Esophagus muscularis mucosa (tissue), 4 donors: Measurements from ENCODE around the gene ERN1. TPM values are rescaled to one million over a fixed set of nuclear protein-coding genes. Genes with fewer than 3 reads are reported as not detected.

ENCODE experiments used
- DNase-seq: peaks from one replicate; pipeline ENCODE4 v3.0.0-alpha.2; 2017; ENCODE audit errors: extremely low spot score
- H3K27ac ChIP-seq, 4 donors: fragments of 200-600 bp; sonication (generic); replicated peaks in 1 of 4; 1 replicate in 3 of 4; 2 replicates in 1 of 4; pipeline ENCODE4 v1.5.1; 2016 to 2019; ENCODE audit warnings: mild to moderate bottlenecking in 1 of 4
- H3K27me3 ChIP-seq, 4 donors: fragments of 200-600 bp; sonication (generic); one replicate each; pipeline versions ENCODE4 v1.5.1 to v1.6.0; 2016 to 2019
- H3K36me3 ChIP-seq, 4 donors: fragments of 200-600 bp; sonication (generic); one replicate each; pipeline ENCODE4 v1.5.1; 2016 to 2019
- H3K4me1 ChIP-seq, 4 donors: fragments of 200-600 bp; sonication (generic); one replicate each; pipeline ENCODE4 v1.5.1; 2016 to 2019
- H3K4me3 ChIP-seq, 4 donors: fragments of 200-600 bp; sonication (generic); 1 replicate in 2 of 4; 2 replicates in 2 of 4; pipeline ENCODE4 v1.5.1; 2016 to 2019; ENCODE audit warnings: mild to moderate bottlenecking in 4 of 4, moderate library complexity in 1 of 4
- H3K9me3 ChIP-seq, 4 donors: fragments of 200-600 bp; sonication (generic); 1 replicate in 3 of 4; 2 replicates in 1 of 4; pipeline ENCODE4 v1.5.1; 2016 to 2019
- CTCF ChIP-seq, 3 experiments: fragments of 200-600 bp in 2 of 3; fragments of 450-650 bp in 1 of 3; sonication (generic) in 2 of 3; IDR thresholded peaks; one replicate each; pipeline ENCODE4 v1.5.1; 2017 to 2019; ENCODE audit warnings: antibody characterized with exemption in 3 of 3, mild to moderate bottlenecking in 2 of 3, moderate library complexity in 1 of 3
- EP300 ChIP-seq: sonication (generic); formaldehyde crosslinking; IDR thresholded peaks from one replicate; pipeline ENCODE4 v1.6.1; 2017; ENCODE audit warnings: antibody characterized with exemption
- POLR2A ChIP-seq: fragments of 450-650 bp; IDR thresholded peaks from one replicate; pipeline ENCODE4 v1.6.1; 2017; ENCODE audit warnings: antibody characterized with exemption, moderate library complexity, mild to moderate bottlenecking, low read depth
- POLR2AphosphoS5 ChIP-seq, 2 donors: sonication (generic); formaldehyde crosslinking; IDR thresholded peaks; one replicate each; pipeline ENCODE4 v1.6.1; 2017; ENCODE audit warnings: antibody characterized with exemption in 2 of 2
- WGBS: methylation state at CpG from one replicate; pipeline ENCODE4 v1.1.5; 2018; 5-methylcytosine and 5-hydroxymethylcytosine counted together
- intact Hi-C: fragments of 100-400 bp; cut with DNase I; formaldehyde crosslinking; loops from one replicate; pipeline ENCODE4 v1.15.1; 2023
- total RNA-seq, 4 donors: library from RNA; depleted of rRNA; stranded (reverse); fragments of >200 nt; gene quantifications; one replicate each; pipeline versions ENCODE4 v1.1.0 to v1.2.1, GENCODE V29; 2016

Gene ERN1
- total RNA-seq, 4 donors from 2014 or later: 6.2 to 11.2 (median 9.3) TPM

GRCh38 chr17:64065161-64065560 lies 64.8 kb downstream of the ERN1 start:
- peaks cover 40 to 91% (median 67%) of the 10 kb centered on the region in 4 donors for H3K36me3 ChIP-seq
- intact Hi-C loops: loop anchor here (2.0 to 10.0 kb wide), 2 partner anchors 70 to 220 kb away; no protein-coding TSS in a partner anchor

DNA sequence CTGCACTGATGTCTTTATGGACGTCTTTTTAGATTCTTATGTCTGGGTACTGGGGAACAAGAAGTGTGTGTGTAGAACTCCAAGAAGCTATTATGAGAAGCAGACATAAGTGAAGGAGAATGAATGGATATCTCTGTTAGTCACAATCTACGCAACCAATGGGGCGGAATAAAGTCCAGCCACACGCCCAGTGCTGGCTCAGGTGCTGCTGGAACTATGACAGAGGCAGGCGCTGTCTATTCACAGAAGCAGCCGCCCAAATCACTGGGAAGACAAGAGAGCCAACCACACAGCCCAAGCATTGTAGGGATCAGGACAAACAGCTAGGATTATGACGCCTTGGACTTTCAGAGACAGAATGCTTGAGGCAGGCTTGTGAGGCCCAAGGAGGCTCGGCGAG lies 65.6 kb downstream of the ERN1 start:
- intact Hi-C loops: loop anchor here (2.0 to 10.0 kb wide), 2 partner anchors 70 to 220 kb away; no protein-coding TSS in a partner anchor
- no peak overlapping the region for H3K4me3 ChIP-seq
- WGBS: 87% methylated on average over 9 of the region's 9 CpGs
- H3K9me3 ChIP-seq: peaks cover 0 to 9% (median 6%) of the 10 kb centered on the region in 4 donors
- DNase-seq: no peak
- no peaks in the 10 kb centered on the region for H3K27me3 ChIP-seq
- H3K36me3 ChIP-seq: peaks cover 38 to 91% (median 65%) of the 10 kb centered on the region in 4 donors
- no peak overlapping the region for H3K27ac ChIP-seq
- TF ChIP-seq EP300 (no peak), POLR2AphosphoS5 (IDR thresholded peaks at IDR 0.05) (no peak), POLR2A (no peak), CTCF (IDR thresholded peaks at IDR 0.05) (no peak)
- H3K4me1 ChIP-seq: no peaks in the 10 kb centered on the region

More at GRCh38 chr17:64065161-64065560, 64.8 kb downstream of the ERN1 start:
- no peak for DNase-seq
- TF ChIP-seq CTCF (IDR thresholded peaks at IDR 0.05): no peak
- no peak for TF ChIP-seq POLR2AphosphoS5 (IDR thresholded peaks at IDR 0.05)
- TF ChIP-seq EP300: no peak
- TF ChIP-seq POLR2A: no peak
- peaks cover 0 to 17% (median 12%) of the 10 kb centered on the region in 4 donors for H3K9me3 ChIP-seq
- 90% methylated on average over 8 of the region's 8 CpGs for WGBS
- H3K4me1 ChIP-seq: no peaks in the 10 kb centered on the region
- no peak overlapping the region for H3K27ac ChIP-seq
- no peak overlapping the region for H3K4me3 ChIP-seq
- H3K27me3 ChIP-seq: no peaks in the 10 kb centered on the region

GRCh38 chr17:64063766-64064224 lies 66.1 kb downstream of the ERN1 start:
- no peak overlapping the region for H3K27ac ChIP-seq
- H3K36me3 ChIP-seq: peaks cover 32 to 91% (median 62%) of the 10 kb centered on the region in 4 donors
- no peak for TF ChIP-seq POLR2A
- peak; percentile 56 to 58 (median 57) for TF ChIP-seq CTCF (IDR thresholded peaks at IDR 0.05)
- TF ChIP-seq EP300: no peak
- peaks cover 0 to 3% (median 1%) of the 10 kb centered on the region in 4 donors for H3K9me3 ChIP-seq
- WGBS: 67% methylated on average over 12 of the region's 16 CpGs
- H3K27me3 ChIP-seq: no peaks in the 10 kb centered on the region
- intact Hi-C loops: loop anchor here (2.0 to 10.0 kb wide), 2 partner anchors 71 to 221 kb away; no protein-coding TSS in a partner anchor
- no peak overlapping the region for H3K4me3 ChIP-seq
- no peaks in the 10 kb centered on the region for H3K4me1 ChIP-seq
- DNase-seq: no peak

DNA sequence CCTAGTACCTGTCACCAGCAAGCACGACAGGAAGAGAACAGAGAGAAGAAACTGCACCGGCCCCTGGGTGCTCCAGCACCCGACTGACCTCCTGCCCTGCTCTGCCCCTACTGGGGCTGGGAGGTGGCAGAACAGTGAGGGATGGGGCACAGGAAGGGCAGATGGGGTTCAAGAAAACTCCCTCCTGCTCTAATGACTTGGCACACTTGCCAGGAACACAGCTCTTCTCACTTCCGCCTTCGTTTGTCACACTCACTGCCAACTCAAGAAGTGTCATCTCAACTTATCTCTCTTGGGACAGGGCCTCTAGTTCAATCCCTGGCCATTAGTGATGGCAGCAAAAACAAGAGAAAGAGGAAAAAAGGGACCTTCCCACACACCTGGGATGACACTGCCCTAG lies 66.9 kb downstream of the ERN1 start:
- Histone ChIP-seq H3K4me1 (no peaks in the 10 kb centered on the region), H3K27ac (no peak overlapping the region), H3K4me3 (no peak overlapping the region), H3K36me3 (peaks cover 27 to 91% (median 60%) of the 10 kb centered on the region in 4 donors), H3K9me3 (no peaks in the 10 kb centered on the region), H3K27me3 (no peaks in the 10 kb centered on the region)
- DNase-seq: no peak
- no peak for TF ChIP-seq POLR2AphosphoS5 (IDR thresholded peaks at IDR 0.05)
- no peak for TF ChIP-seq POLR2A
- TF ChIP-seq CTCF (IDR thresholded peaks at IDR 0.05): no peak
- no peak for TF ChIP-seq EP300
- 68% methylated on average over 5 of the region's 5 CpGs for WGBS
- intact Hi-C loops: loop anchor here (10.0 kb wide), 1 partner anchor 222 kb away; no protein-coding TSS in a partner anchor
